Neural crest cell (in vitro differentiated cells): Measurements from ENCODE around the gene CTSE. TPM values are rescaled to one million over a fixed set of nuclear protein-coding genes. Genes with fewer than 3 reads are reported as not detected.

ENCODE experiments used
- DNase-seq: peaks from one replicate; pipeline ENCODE4 v3.0.0; 2021; ENCODE audit warnings: low read depth, mixed read lengths, low spot score
- H3K27ac Mint-ChIP-seq: one replicate; pipeline ENCODE4 v1.8.0; 2021; ENCODE audit warnings: mild to moderate bottlenecking, mixed read lengths; ENCODE audit not compliant: unreplicated experiment
- H3K27me3 Mint-ChIP-seq: 2 replicates; pipeline ENCODE4 v1.8.0; 2021; ENCODE audit warnings: low read depth, mild to moderate bottlenecking, mixed read lengths
- H3K36me3 Mint-ChIP-seq: 2 replicates; pipeline ENCODE4 v1.8.0; 2021; ENCODE audit warnings: low read depth, mild to moderate bottlenecking, mixed read lengths
- H3K4me1 Mint-ChIP-seq: 2 replicates; pipeline ENCODE4 v1.8.0; 2021; ENCODE audit warnings: mixed read lengths
- H3K4me3 Mint-ChIP-seq: one replicate; pipeline ENCODE4 v1.8.0; 2021; ENCODE audit warnings: mild to moderate bottlenecking, mixed read lengths
- H3K9me3 Mint-ChIP-seq: 2 replicates; pipeline ENCODE4 v1.8.0; 2021; ENCODE audit warnings: mixed read lengths
- total RNA-seq: library from RNA; stranded (reverse); gene quantifications from 2 replicates; pipeline ENCODE4 v1.2.1, GENCODE V29; 2021
- TF ChIP-seq, protein P1 (sequence below): fragments of 200-600 bp; sonication (generic); conservative IDR thresholded peaks from 2 replicates; pipeline ENCODE4 v1.5.0; 2021; ENCODE audit warnings: antibody characterized with exemption, mild to moderate bottlenecking

CTSE gene
- total RNA-seq, 1 donor from 2014 or later = not detected

DNA sequence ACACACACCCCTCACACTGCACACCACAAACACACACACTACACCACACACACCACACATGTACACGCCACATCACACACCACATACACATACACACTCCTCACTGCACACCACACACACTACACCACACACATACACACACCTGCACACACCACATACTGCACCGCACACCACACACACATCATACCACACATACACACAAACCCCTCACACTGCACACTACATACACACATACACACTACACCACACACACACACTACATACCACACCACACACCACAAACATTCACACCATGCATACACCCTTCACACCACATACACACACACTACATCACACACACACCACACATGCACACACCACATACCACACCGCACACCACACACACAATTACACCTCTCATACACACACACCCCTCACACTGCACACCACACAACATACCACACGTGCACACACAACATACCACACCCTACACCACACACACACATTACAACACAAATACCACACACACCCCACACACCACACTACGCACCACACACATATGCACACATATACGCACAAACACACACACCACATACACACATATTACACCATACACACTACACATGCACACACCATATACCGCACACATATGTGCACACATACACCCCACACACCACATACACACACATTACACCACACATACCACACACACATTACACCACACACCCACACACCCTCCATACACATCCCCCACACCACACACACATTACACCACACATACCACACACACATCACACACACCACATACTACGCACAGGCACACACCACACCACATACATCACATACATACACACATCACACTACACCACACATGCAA, 50.1 kb downstream of the CTSE start:
- no peak for DNase-seq
- no peak overlapping the region for H3K27ac Mint-ChIP-seq
- H3K4me3 Mint-ChIP-seq = no peak overlapping the region
- TF ChIP-seq, protein P1, sequence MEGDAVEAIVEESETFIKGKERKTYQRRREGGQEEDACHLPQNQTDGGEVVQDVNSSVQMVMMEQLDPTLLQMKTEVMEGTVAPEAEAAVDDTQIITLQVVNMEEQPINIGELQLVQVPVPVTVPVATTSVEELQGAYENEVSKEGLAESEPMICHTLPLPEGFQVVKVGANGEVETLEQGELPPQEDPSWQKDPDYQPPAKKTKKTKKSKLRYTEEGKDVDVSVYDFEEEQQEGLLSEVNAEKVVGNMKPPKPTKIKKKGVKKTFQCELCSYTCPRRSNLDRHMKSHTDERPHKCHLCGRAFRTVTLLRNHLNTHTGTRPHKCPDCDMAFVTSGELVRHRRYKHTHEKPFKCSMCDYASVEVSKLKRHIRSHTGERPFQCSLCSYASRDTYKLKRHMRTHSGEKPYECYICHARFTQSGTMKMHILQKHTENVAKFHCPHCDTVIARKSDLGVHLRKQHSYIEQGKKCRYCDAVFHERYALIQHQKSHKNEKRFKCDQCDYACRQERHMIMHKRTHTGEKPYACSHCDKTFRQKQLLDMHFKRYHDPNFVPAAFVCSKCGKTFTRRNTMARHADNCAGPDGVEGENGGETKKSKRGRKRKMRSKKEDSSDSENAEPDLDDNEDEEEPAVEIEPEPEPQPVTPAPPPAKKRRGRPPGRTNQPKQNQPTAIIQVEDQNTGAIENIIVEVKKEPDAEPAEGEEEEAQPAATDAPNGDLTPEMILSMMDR = no peak
- peaks cover 4% of the 10 kb centered on the region for H3K36me3 Mint-ChIP-seq
- H3K9me3 Mint-ChIP-seq = peaks cover 16% of the 10 kb centered on the region
- H3K27me3 Mint-ChIP-seq = no peaks in the 10 kb centered on the region
- H3K4me1 Mint-ChIP-seq = peaks cover 51% of the 10 kb centered on the region

DNA sequence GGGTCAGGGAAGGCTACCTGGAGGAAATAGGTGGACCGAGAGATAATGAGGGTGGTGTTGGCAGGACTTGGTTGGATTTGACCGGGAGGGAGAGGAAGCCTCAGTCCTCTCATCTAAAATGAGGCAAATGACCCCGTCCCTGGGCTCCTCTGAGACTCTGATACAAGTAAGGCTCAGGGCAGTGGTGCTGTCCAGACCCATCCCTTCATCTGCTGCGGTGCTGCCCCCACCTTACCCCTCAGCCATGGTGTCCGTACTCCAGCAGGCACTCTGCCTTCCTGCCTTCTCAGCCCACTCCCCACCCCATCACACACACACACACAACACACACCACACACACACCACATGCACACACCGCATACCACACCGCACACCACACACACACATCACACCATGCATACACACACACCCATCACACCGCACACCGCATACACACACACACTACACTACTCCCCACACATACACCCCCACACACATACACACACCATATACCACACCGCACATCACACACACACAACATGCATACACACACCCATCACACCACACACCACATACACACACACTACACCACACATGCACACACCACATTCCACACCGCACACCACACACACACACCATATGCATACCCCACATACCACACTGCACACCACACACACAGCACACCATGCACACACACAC, 51.1 kb downstream of the CTSE start:
- Mint-ChIP-seq H3K36me3 (peaks cover 4% of the 10 kb centered on the region), H3K4me1 (peaks cover 47% of the 10 kb centered on the region), H3K27ac (no peak overlapping the region), H3K4me3 (no peak overlapping the region), H3K9me3 (peaks cover 16% of the 10 kb centered on the region), H3K27me3 (no peaks in the 10 kb centered on the region)
- no peak for DNase-seq
- TF ChIP-seq, protein P1 = no peak

DNA sequence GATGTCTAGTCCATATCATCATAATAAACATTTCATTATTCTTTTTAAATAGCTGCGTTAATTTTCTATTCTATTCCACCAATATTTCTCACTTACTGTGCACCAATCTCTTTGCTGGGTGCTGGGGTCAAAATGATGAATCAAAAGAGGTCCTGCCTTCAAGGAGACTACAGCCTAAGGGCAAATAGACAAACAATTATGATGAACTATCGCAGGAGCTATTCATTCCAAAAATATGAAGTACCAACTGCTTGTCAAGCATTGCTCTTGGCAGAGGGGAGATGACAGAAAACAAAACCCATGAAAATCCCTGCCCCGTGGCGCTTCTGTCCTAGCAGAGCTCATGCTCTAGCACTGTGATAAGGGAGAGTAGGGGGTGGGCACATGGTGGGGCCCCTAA, 51.6 kb downstream of the CTSE start:
- H3K27me3 Mint-ChIP-seq = no peaks in the 10 kb centered on the region
- TF ChIP-seq, protein P1 = no peak
- peaks cover 4% of the 10 kb centered on the region for H3K36me3 Mint-ChIP-seq
- peaks cover 16% of the 10 kb centered on the region for H3K9me3 Mint-ChIP-seq
- H3K27ac Mint-ChIP-seq = no peak overlapping the region
- peaks cover 42% of the 10 kb centered on the region for H3K4me1 Mint-ChIP-seq
- no peak for DNase-seq
- no peak overlapping the region for H3K4me3 Mint-ChIP-seq

DNA sequence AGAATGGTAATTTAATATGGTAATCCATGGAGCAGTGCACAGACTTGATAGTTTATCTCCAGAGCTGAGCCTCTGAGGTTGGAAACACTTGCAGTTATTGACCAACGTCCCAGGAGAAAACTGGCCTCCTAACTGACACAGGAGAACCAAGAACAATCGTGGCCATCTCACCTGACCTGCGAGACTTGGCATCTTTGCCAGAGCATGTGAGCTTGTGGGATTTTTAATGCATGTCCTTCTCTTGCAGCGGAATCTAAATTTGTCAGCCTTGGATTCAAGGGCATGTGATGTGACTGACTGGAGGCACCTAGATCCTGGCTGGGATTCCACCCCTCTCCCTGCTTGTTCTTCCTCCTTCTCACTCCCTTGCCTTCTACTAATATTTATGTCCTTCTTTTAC, 52.6 kb downstream of the CTSE start:
- peaks cover 32% of the 10 kb centered on the region for H3K4me1 Mint-ChIP-seq

DNA sequence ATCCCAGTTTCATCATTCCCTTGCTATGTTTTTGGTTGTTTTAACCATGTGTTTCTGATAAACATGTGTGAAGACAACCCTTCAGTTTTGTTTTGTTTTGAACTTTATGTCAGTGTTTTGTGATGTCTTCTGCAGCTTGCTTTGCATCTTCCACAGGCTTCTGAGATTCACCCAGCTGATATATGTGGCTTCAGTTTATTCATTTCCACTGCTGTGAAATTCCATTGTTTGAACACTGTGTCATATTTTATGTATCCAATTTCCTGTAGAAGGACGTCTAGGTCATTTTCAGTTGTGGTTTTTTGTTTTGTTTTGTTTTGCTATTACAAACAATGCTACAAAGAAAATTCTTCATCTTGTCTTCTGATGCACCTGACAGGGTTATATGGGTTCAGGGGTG, 53.2 kb downstream of the CTSE start:
- Mint-ChIP-seq H3K27ac (no peak overlapping the region), H3K4me1 (peaks cover 34% of the 10 kb centered on the region)

More for the DNA sequence above, 52.6 kb downstream of the CTSE start:
- Mint-ChIP-seq H3K4me3 (no peak overlapping the region), H3K27me3 (no peaks in the 10 kb centered on the region), H3K9me3 (peaks cover 16% of the 10 kb centered on the region), H3K27ac (peak overlapping the region; percentile 55), H3K36me3 (peaks cover 4% of the 10 kb centered on the region)
- DNase-seq = no peak
- TF ChIP-seq, protein P1 = no peak

More for the DNA sequence above, 53.2 kb downstream of the CTSE start:
- DNase-seq = no peak
- Mint-ChIP-seq H3K9me3 (peaks cover 16% of the 10 kb centered on the region), H3K27me3 (no peaks in the 10 kb centered on the region), H3K4me3 (no peak overlapping the region), H3K36me3 (peaks cover 4% of the 10 kb centered on the region)
- TF ChIP-seq, protein P1 = no peak
